ENCODE measurements around the gene RAPGEF6.

The RAPGEF6 gene

GRCh38 chr5:131396015-131396414 lies 239.0 kb downstream of the RAPGEF6 start:
- no peak for ATAC-seq
- TF ChIP-seq, protein P1, sequence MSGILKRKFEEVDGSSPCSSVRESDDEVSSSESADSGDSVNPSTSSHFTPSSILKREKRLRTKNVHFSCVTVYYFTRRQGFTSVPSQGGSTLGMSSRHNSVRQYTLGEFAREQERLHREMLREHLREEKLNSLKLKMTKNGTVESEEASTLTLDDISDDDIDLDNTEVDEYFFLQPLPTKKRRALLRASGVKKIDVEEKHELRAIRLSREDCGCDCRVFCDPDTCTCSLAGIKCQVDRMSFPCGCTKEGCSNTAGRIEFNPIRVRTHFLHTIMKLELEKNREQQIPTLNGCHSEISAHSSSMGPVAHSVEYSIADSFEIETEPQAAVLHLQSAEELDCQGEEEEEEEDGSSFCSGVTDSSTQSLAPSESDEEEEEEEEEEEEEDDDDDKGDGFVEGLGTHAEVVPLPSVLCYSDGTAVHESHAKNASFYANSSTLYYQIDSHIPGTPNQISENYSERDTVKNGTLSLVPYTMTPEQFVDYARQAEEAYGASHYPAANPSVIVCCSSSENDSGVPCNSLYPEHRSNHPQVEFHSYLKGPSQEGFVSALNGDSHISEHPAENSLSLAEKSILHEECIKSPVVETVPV (CRISPR knock-in tag; IDR thresholded peaks at IDR 0.05), result no peak
- TF ChIP-seq PATZ1 (CRISPR knock-in tag; IDR thresholded peaks at IDR 0.05; ENCODE audit: borderline replicate concordance) (no peak), ZFP3 (CRISPR knock-in tag; IDR thresholded peaks at IDR 0.05) (no peak), TCF4 (CRISPR knock-in tag; IDR thresholded peaks at IDR 0.05; ENCODE audit: borderline replicate concordance) (no peak), ZNF70 (CRISPR knock-in tag; IDR thresholded peaks at IDR 0.05) (no peak), GLIS3 (CRISPR knock-in tag; IDR thresholded peaks at IDR 0.05) (no peak), TSHZ2 (CRISPR knock-in tag; IDR thresholded peaks at IDR 0.05) (no peak), ISL1 (CRISPR knock-in tag; IDR thresholded peaks at IDR 0.05) (no peak), ZNF565 (CRISPR knock-in tag; conservative IDR thresholded peaks at IDR 0.05; ENCODE audit: low read depth) (no peak), ESRRG (CRISPR knock-in tag; IDR thresholded peaks at IDR 0.05) (no peak), SNAI2 (CRISPR knock-in tag; IDR thresholded peaks at IDR 0.05) (no peak), TOX (CRISPR knock-in tag; IDR thresholded peaks at IDR 0.05; ENCODE audit: borderline replicate concordance) (no peak)

DNA sequence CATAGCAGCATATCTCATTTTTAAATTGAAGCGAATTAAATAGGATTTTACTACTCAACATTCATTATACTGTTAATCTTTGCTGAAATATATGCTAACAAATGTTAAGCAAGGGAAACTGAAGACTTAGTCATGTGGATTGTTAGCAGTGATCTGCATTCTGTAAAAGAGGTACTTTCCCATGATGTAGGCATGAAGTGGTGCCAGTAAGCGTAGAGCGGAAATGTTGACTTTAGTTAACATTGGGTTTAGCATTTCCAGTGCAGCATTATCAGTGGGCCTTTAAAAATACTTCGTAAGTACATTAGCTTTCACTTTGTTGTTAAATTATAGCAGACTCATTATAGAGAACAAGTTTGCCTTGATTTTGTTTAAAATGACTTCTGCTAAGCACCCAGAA lies 240.9 kb downstream of the RAPGEF6 start:
- ATAC-seq, result no peak
- no peak for TF ChIP-seq GLIS3 (CRISPR knock-in tag; IDR thresholded peaks at IDR 0.05)
- TF ChIP-seq PPARA (CRISPR knock-in tag; IDR thresholded peaks at IDR 0.05; ENCODE audit: borderline replicate concordance), result no peak
- no peak for TF ChIP-seq OSR1 (CRISPR knock-in tag; IDR thresholded peaks at IDR 0.05)
- TF ChIP-seq BACH2 (CRISPR knock-in tag; IDR thresholded peaks at IDR 0.05; ENCODE audit: borderline replicate concordance), result no peak
- no peak for TF ChIP-seq TOX (CRISPR knock-in tag; IDR thresholded peaks at IDR 0.05; ENCODE audit: borderline replicate concordance)

DNA sequence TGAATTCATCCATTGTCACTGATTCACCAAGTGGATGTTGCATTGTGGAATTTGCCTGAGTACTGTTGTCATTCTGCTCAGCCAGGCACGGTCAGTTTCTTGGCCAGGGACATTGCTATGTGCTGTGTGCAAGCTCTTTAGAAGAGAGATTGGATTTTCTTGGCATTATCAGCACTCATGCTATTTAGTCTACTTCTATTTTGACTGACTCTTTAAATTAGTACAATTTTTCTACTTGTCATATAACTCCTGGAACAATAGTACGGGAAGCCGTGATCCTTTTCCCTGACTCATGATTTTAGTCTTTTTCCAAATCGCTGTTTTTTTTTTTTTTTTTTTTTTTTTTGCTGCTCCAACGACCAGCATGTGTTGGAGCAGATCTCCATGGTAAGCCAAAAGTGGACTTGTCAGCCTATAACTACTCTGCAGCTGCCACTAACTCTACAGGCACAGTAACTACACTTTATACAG lies 241.5 kb downstream of the RAPGEF6 start:
- TF ChIP-seq BACH2 (CRISPR knock-in tag; IDR thresholded peaks at IDR 0.05; ENCODE audit: borderline replicate concordance), result no peak
- no peak for ATAC-seq

- no peak for ATAC-seq
- no peak for TF ChIP-seq ISL1 (CRISPR knock-in tag; IDR thresholded peaks at IDR 0.05)
- no peak for TF ChIP-seq POU6F1 (CRISPR knock-in tag; IDR thresholded peaks at IDR 0.05; ENCODE audit: borderline replicate concordance, low read depth)
- TF ChIP-seq TOX (CRISPR knock-in tag; IDR thresholded peaks at IDR 0.05; ENCODE audit: borderline replicate concordance), result no peak
- no peak for TF ChIP-seq ZFP30 (CRISPR knock-in tag; IDR thresholded peaks at IDR 0.05)
- no peak for TF ChIP-seq CSDC2 (CRISPR knock-in tag; IDR thresholded peaks at IDR 0.05)
- no peak for TF ChIP-seq PPARA (CRISPR knock-in tag; IDR thresholded peaks at IDR 0.05; ENCODE audit: borderline replicate concordance)
Observed at GRCh38 chr5:131392466-131393095, 242.4 kb downstream of the RAPGEF6 start.

DNA sequence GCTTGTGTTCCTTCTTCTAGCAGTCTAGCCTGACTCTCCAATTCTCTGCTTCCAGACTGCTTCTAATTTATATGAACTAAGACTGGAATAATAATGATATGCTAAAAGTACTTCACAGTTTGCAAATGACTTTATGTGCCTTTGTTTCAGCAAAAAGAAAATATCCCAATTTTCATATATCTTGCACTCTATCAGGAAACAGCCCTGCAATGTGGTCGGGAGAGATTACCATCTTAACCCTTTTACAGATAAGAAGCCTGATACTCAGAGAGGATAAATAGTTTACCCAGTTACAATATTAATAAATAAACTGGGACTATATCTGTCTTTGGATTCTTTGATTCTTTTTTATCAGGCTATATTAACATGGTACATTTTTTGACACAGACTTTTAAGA lies 245.2 kb downstream of the RAPGEF6 start:
- no peak for ATAC-seq

More for the DNA sequence above, 245.2 kb downstream of the RAPGEF6 start:
- TF ChIP-seq TCF4 (CRISPR knock-in tag; IDR thresholded peaks at IDR 0.05; ENCODE audit: borderline replicate concordance) (peak; percentile 52; the same call in 1 of the 2 replicates), SNAI2 (CRISPR knock-in tag; IDR thresholded peaks at IDR 0.05) (no peak)
